Prostate gland (tissue), 2 donors: ENCODE data around the gene EPN1.

Experiments used
- CTCF ChIP-seq, 4 experiments: fragments of 200-600 bp in 2 of 4; fragments of 450-650 bp in 2 of 4; sonication (generic) in 2 of 4; IDR thresholded peaks; 1 replicate in 3 of 4; 2 replicates in 1 of 4; pipeline ENCODE4 v1.5.1; 2016 to 2019; ENCODE audit warnings: antibody characterized with exemption in 4 of 4, mild to moderate bottlenecking in 2 of 4, moderate library complexity in 2 of 4
- POLR2A ChIP-seq: fragments of 450-650 bp; IDR thresholded peaks from one replicate; pipeline ENCODE4 v1.6.1; 2016; ENCODE audit warnings: antibody characterized with exemption, mild to moderate bottlenecking
- POLR2AphosphoS5 ChIP-seq: sonication (generic); formaldehyde crosslinking; IDR thresholded peaks from one replicate; pipeline ENCODE4 v1.6.1; 2017; ENCODE audit warnings: antibody characterized with exemption

- TF ChIP-seq POLR2A (no peak), CTCF (IDR thresholded peaks at IDR 0.05) (no peak), POLR2AphosphoS5 (no peak)
Measured at GRCh38 chr19:55643887-55644176, 31.2 kb upstream of the EPN1 start.
